ENCODE measurements around the gene GNE.

DNA sequence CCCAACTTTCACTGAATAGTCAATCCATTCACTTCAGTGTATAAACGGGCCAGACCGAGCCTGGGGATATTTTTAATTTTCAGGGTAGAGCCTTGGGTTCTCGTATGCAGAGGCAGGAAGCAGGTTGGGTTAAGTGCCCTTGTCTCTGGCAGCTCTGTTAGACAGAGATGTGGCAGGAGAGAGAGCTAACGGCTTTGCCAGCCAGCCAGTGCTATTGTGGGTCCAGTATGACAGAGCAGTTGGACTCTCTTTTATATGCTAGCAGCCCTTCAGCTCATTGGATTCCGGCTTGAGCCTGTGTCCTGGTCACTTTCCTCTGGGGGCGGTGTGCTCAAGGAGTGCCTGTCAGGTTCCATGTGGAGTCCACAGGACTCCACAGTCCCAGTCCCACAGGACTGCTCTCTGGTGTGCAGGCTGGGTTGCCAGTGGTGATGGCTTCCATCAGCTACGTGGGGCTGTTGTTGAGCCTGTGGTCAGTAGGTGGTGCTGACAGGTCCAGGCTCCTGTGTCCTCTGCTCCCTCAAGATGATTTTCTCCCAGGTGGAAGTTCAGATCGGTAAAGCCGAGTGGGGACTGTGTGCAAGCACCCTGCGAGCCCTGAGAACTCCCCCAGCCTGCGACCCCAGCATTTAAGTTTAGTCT, 53.2 kb downstream of the GNE start:
- TF ChIP-seq, protein P1, sequence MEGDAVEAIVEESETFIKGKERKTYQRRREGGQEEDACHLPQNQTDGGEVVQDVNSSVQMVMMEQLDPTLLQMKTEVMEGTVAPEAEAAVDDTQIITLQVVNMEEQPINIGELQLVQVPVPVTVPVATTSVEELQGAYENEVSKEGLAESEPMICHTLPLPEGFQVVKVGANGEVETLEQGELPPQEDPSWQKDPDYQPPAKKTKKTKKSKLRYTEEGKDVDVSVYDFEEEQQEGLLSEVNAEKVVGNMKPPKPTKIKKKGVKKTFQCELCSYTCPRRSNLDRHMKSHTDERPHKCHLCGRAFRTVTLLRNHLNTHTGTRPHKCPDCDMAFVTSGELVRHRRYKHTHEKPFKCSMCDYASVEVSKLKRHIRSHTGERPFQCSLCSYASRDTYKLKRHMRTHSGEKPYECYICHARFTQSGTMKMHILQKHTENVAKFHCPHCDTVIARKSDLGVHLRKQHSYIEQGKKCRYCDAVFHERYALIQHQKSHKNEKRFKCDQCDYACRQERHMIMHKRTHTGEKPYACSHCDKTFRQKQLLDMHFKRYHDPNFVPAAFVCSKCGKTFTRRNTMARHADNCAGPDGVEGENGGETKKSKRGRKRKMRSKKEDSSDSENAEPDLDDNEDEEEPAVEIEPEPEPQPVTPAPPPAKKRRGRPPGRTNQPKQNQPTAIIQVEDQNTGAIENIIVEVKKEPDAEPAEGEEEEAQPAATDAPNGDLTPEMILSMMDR (IDR thresholded peaks at IDR 0.05): peak; percentile 30
- no peak for TF ChIP-seq ZFX (IDR thresholded peaks at IDR 0.05; ENCODE audit: borderline replicate concordance)

All from 22Rv1 (cell line).